Measurements from ENCODE around the gene FCRL1.

FCRL1 gene

DNA sequence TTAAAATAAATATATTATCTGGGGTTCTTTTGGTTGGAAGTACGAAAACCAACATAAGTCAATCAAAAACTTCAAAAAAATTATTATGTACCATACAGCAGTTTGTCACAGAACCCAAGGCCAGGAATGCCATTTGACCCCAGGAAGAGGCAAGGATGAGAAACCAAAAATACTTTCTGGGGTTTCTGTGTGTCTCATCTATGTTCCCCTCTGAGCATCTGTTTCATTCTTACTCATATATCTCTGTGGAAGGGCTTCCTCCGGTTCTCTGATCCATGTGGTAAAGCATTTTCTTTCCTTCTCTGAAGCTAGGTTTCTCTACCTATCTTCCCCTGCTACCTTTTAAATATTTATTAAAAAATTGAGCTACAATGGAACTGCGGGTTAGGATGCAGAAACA lies 9.8 kb upstream of the FCRL1 start:
- Mint-ChIP-seq H3K4me1 (ENCODE audit: low read depth) (peaks cover 4% of the 10 kb centered on the region), H3K27ac (no peak overlapping the region), H3K27me3 (peaks cover 20% of the 10 kb centered on the region), H3K4me3 (no peak overlapping the region), H3K36me3 (ENCODE audit: low read depth) (no peaks in the 10 kb centered on the region), H3K9me3 (no peaks in the 10 kb centered on the region)
- DNase-seq: no peak

DNA sequence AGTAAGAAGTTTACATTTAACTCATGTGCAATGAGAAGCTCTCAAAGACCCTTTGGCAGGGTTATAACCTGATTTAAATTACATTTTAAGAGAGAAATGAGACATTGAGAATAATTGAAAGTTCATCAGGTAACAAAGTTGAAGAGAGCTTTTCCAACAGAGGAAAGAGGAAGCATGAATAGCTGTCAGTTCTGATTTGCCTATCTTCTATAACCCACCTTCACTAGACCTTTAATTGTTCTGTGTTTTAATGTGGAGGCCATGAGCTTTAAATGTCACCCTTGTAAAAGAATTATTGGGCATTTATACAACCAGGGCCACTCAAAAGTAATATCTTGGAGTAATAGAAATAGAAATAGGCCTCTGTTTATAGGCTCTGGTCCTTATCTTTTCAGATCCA lies 9.3 kb upstream of the FCRL1 start:
- H3K4me1 Mint-ChIP-seq (ENCODE audit: low read depth): peaks cover 4% of the 10 kb centered on the region
- H3K9me3 Mint-ChIP-seq: no peaks in the 10 kb centered on the region
- no peaks in the 10 kb centered on the region for H3K36me3 Mint-ChIP-seq (ENCODE audit: low read depth)
- H3K27me3 Mint-ChIP-seq: peaks cover 22% of the 10 kb centered on the region
- H3K4me3 Mint-ChIP-seq: no peak overlapping the region
- no peak overlapping the region for H3K27ac Mint-ChIP-seq
- DNase-seq: no peak

DNA sequence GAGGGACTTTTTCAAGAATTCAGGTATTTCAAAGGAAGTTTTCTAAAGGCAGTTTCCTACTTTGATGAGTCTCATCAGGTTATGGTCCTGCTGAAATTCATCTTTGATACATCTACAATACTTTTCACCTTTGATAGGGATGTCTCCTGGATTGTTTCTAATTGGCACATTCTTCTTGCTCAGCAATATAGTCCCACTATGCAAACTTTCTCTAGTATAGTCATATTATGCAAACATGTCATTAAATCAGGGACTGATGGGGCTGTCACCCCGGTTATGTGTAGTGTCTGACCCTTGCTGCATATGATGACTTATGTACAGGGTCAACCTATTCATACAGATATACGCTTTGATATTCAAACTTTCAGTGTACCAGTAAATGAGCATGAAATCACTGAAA lies 379 bp upstream of the FCRL1 start:
- H3K27ac Mint-ChIP-seq: no peak overlapping the region
- H3K36me3 Mint-ChIP-seq (ENCODE audit: low read depth): no peaks in the 10 kb centered on the region
- no peaks in the 10 kb centered on the region for H3K4me1 Mint-ChIP-seq (ENCODE audit: low read depth)
- no peaks in the 10 kb centered on the region for H3K9me3 Mint-ChIP-seq
- H3K4me3 Mint-ChIP-seq: no peak overlapping the region
- no peak for DNase-seq
- peaks cover 18% of the 10 kb centered on the region for H3K27me3 Mint-ChIP-seq

DNA sequence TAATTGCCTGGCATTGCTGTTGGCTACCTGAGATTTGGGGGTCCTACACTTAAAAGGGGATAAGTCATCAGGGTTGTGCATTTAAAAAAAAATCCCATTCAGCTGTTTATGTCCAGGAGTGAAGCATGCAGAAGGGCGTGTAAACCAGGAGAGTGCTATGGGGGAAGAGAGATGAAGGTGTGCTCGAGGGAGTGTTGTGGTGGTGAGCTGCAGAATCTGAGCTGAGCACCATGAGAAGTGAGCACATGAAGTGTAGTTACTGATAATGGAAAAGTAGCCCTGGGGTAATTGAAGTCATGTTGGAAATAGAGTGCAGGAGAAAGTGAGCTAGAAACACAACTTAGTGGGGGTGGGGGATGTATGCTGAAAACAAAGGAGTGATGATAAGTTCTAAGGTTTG lies 705 bp downstream of the FCRL1 start:
- Mint-ChIP-seq H3K27ac (no peak overlapping the region), H3K4me1 (ENCODE audit: low read depth) (no peaks in the 10 kb centered on the region), H3K27me3 (peaks cover 14% of the 10 kb centered on the region), H3K9me3 (peaks cover 2% of the 10 kb centered on the region), H3K36me3 (ENCODE audit: low read depth) (no peaks in the 10 kb centered on the region), H3K4me3 (no peak overlapping the region)
- DNase-seq: no peak

DNA sequence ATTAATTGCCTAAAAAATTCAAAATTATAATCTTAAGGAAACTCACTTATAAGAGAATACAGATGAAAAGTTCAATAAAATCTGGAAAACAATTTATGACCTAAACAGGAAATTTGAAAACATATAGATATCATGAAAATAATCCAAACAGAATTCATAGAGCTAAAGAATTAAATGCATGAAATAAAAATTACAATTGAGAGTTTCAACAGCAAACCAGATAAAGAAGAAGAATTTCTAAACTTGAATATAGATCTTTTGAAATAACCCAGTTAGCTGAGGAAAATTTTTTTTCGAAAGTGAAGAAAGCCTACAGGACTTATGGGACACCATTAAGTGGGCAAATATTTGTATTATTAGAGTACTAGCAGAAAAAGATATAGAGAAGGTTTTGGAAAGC lies 6.7 kb downstream of the FCRL1 start:
- H3K4me1 Mint-ChIP-seq (ENCODE audit: low read depth): no peaks in the 10 kb centered on the region
- H3K9me3 Mint-ChIP-seq: peaks cover 23% of the 10 kb centered on the region

DNA sequence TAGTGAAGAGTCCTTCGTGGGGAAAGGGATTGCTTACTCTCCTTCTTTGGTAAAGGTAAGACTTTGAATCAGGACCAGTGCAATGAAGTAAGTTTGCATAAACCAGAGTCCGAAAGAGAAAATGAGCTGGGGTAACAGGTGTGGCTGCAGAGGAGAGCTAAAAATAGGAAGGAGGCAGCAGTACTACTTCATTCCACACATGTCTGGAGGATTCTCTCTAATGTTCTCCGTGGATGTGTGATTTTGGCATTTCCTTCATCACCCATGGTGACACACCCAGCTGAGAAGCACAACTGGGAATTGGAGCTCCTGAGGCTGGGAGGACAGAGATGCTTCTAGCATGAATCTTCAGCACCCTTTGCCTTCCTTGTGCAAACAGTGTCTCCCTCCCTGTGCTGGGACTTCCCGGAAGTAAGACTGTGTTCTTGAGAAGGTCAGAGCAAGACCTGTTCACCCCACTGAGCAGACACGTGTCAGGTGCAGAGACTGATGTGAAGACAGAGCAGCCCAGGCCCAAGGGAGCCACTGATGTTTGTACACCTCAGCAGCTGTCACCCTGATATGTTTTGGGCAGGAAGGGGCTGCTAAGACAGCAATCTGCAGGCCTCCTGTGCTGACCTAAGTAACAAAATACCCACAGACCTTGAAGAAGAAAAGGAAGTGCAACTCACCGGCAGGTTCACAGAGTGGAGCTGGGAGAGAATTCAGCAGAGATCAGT lies 13.3 kb downstream of the FCRL1 start:
- no peak for DNase-seq
- Mint-ChIP-seq H3K4me3 (no peak overlapping the region), H3K9me3 (no peaks in the 10 kb centered on the region), H3K4me1 (ENCODE audit: low read depth) (no peaks in the 10 kb centered on the region), H3K36me3 (ENCODE audit: low read depth) (no peaks in the 10 kb centered on the region), H3K27ac (no peak overlapping the region), H3K27me3 (peaks cover 10% of the 10 kb centered on the region)

More for the DNA sequence above, 6.7 kb downstream of the FCRL1 start:
- peaks cover 3% of the 10 kb centered on the region for H3K36me3 Mint-ChIP-seq (ENCODE audit: low read depth)
- DNase-seq: no peak
- no peak overlapping the region for H3K27ac Mint-ChIP-seq
- H3K4me3 Mint-ChIP-seq: no peak overlapping the region
- H3K27me3 Mint-ChIP-seq: peaks cover 15% of the 10 kb centered on the region

DNA sequence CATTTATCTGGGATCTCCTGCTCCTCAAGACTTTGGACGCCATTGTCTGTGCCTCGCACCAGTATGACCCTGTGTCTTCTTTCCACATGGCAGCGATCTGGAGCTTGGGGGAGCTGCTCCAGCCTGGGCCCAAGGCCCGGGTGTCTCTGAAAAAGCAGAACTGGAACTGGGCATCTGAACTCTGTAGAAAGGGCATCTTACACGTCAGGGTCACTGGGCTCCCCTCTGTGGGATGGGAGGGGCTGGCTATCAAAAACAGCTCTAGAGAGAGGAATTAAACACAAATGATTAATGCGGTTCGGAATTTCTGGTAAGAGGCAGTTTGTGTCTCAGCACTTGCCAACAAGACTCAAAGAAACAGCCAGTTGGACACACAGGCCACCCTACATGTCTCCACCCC lies 16.1 kb downstream of the FCRL1 start:
- Mint-ChIP-seq H3K27ac (no peak overlapping the region), H3K4me3 (no peak overlapping the region), H3K4me1 (ENCODE audit: low read depth) (no peaks in the 10 kb centered on the region), H3K36me3 (ENCODE audit: low read depth) (no peaks in the 10 kb centered on the region), H3K27me3 (peaks cover 7% of the 10 kb centered on the region), H3K9me3 (no peaks in the 10 kb centered on the region)
- no peak for DNase-seq

DNA sequence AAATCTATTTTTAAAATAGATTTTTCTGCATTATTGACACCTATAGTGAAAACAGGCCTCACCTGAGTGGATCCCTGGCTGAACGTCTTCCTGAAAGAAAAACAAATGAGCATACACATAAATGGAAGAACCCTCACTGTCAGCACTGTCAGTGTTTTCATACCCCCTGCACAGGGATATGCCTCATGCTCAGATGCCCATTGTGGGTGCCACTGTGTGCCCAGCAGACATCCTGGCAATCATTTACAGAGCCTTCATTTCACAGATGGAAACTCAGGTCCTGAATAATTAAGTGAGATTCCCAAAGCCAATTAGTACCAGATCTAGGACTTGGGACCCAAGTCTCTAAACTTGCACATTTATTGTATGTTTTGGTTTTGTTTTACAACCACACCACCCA lies 19.9 kb downstream of the FCRL1 start:
- H3K36me3 Mint-ChIP-seq (ENCODE audit: low read depth): no peaks in the 10 kb centered on the region
- no peak overlapping the region for H3K27ac Mint-ChIP-seq
- no peak overlapping the region for H3K4me3 Mint-ChIP-seq
- DNase-seq: no peak
- no peaks in the 10 kb centered on the region for H3K27me3 Mint-ChIP-seq
- H3K4me1 Mint-ChIP-seq (ENCODE audit: low read depth): no peaks in the 10 kb centered on the region
- H3K9me3 Mint-ChIP-seq: no peaks in the 10 kb centered on the region

DNA sequence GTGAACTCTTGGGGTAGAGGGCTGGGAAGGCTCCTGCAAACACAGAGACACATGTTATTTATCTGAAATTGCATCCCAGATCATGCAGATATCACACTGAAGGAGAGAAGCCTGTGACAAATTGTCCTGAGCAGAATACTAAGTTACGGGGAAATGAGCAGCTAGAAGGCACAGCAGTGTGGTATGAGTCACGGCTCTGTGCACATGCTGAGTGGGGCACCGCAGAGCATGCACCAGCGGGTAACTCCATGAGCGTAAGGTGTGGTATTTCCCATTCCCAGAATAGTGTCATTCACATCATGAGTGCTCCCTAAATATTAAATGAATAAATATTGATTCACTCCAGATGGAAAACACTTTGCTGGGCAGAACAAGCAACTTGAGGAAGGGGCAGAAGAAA lies 21.7 kb downstream of the FCRL1 start:
- H3K27ac Mint-ChIP-seq: no peak overlapping the region
- H3K36me3 Mint-ChIP-seq (ENCODE audit: low read depth): no peaks in the 10 kb centered on the region
- DNase-seq: no peak
- no peaks in the 10 kb centered on the region for H3K27me3 Mint-ChIP-seq
- no peaks in the 10 kb centered on the region for H3K4me1 Mint-ChIP-seq (ENCODE audit: low read depth)
- H3K4me3 Mint-ChIP-seq: no peak overlapping the region
- peaks cover 10% of the 10 kb centered on the region for H3K9me3 Mint-ChIP-seq

DNA sequence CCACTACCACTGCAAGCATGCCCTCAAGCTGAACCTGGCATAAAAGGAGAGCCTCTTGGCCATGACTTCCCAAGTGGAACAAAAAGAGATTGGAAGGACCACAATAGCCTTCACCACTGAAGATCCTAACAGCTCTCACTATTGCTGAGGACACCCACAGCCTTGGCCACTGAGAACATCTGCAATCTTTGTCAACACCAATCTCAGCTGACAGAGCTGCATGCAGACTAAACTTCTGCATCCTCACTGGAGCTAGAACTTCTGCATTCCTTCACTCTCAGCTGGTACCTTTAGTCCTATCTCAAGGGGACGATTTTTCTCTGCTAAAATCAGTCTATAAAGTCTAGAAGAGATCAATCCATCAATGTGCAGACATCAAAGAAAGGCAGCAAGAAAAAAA lies 34.7 kb downstream of the FCRL1 start:
- Mint-ChIP-seq H3K4me3 (no peak overlapping the region), H3K36me3 (ENCODE audit: low read depth) (no peaks in the 10 kb centered on the region), H3K27me3 (peaks cover 14% of the 10 kb centered on the region), H3K9me3 (peaks cover 3% of the 10 kb centered on the region), H3K4me1 (ENCODE audit: low read depth) (peaks cover 2% of the 10 kb centered on the region), H3K27ac (no peak overlapping the region)
- DNase-seq: no peak

DNA sequence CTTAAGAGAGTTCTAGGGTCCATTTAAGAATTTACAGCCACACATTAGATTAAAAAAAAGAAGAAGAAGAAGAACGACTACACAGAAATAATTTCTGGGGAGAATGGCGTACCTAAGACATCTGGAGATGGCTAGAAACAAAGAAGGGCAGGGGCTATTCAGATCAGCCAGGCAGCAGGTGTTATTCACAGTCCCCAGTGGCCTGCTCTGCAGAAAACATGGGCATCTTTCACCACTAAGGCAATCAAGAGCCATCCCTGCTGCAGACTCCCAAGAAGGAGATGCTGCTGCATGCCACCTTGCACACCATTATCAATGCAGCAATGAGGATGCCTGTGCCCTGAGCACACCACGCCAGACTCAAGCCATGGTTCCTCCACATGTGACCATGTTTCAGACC lies 35.1 kb downstream of the FCRL1 start:
- peaks cover 14% of the 10 kb centered on the region for H3K27me3 Mint-ChIP-seq
- no peaks in the 10 kb centered on the region for H3K36me3 Mint-ChIP-seq (ENCODE audit: low read depth)
- DNase-seq: no peak
- no peaks in the 10 kb centered on the region for H3K9me3 Mint-ChIP-seq
- H3K4me1 Mint-ChIP-seq (ENCODE audit: low read depth): peaks cover 2% of the 10 kb centered on the region
- H3K4me3 Mint-ChIP-seq: no peak overlapping the region
- H3K27ac Mint-ChIP-seq: no peak overlapping the region

DNA sequence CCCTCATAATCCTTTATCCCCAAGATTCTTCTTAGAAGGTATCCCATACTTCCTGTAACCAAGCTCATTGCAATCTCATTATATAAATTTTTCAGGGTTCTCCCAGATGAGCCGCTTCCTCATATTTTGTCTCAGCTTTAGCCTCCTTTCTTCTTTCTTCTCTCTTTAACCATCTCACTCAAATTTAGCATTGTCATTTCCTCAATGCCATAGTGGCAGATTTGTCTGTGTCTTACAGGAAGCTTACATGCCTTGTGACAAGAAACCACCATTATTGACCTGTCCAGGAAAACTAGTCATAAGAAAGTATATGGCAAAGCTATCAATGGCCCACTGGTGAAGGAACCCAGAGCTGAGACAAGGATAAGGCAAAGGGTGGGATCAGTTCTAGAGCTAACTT lies 37.0 kb downstream of the FCRL1 start:
- H3K9me3 Mint-ChIP-seq: no peaks in the 10 kb centered on the region
- H3K4me1 Mint-ChIP-seq (ENCODE audit: low read depth): peaks cover 2% of the 10 kb centered on the region
- H3K27me3 Mint-ChIP-seq: peaks cover 14% of the 10 kb centered on the region
- no peak overlapping the region for H3K27ac Mint-ChIP-seq
- no peaks in the 10 kb centered on the region for H3K36me3 Mint-ChIP-seq (ENCODE audit: low read depth)
- no peak overlapping the region for H3K4me3 Mint-ChIP-seq
- no peak for DNase-seq

DNA sequence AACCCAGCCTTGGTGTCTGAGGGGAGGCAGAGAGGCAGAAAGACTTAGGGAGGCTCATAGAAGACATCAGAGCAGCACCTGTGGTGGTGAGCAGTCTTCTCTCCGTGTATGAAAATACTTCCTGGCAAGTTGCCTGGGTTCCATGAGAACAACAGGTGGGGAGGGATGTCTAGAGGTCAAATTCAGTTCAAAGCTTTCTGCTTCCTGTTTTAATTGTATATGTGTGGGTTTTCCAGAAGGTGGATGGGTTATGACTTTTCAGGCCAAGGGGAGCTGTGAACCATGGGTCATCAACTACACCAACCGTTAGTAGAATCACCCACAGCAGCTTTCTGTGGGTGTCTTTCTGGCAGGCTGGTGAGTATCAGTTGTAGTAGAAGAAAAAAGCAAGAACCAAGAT lies 38.9 kb downstream of the FCRL1 start:
- DNase-seq: no peak

DNA sequence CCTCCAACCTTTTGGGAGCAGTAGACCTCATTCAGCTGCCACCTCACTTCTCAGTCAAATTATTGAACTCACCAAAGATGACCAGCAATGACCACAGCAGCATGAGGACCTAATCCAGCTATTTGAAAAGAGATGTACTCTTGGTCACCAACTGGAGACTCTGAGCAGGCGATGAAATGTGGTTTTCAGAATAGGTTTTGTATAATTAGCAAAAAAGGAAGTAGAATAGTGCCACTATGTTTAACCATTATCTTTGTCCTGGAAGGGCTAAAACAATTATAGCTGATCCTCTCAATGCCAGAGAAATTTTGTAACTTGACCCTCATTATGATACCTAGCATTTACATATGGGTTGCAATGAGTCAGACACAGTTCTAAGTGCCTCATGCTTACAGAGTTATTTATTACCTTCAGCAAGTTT lies 42.9 kb downstream of the FCRL1 start, which contains the start of gene FCRL2:
Gene FCRL2, minus strand, starts transcription at position 162 of the 421 bp plus-strand sequence. Its CDS starts 59 bp downstream, at position 103.
- Mint-ChIP-seq H3K27ac (no peak within 1 kb of the TSS), H3K4me1 (ENCODE audit: low read depth) (peaks cover 2% of the 10 kb centered on the region), H3K4me3 (no peak within 1 kb of the TSS), H3K9me3 (no peaks in the 10 kb centered on the region), H3K36me3 (ENCODE audit: low read depth) (no peaks in the 10 kb centered on the region), H3K27me3 (peaks cover 5% of the 10 kb centered on the region)
- DNase-seq: no peak

More for the DNA sequence above, 38.9 kb downstream of the FCRL1 start:
- no peak overlapping the region for H3K27ac Mint-ChIP-seq
- peaks cover 2% of the 10 kb centered on the region for H3K4me1 Mint-ChIP-seq (ENCODE audit: low read depth)
- H3K27me3 Mint-ChIP-seq: peaks cover 14% of the 10 kb centered on the region
- no peaks in the 10 kb centered on the region for H3K9me3 Mint-ChIP-seq
- H3K4me3 Mint-ChIP-seq: no peak overlapping the region
- no peaks in the 10 kb centered on the region for H3K36me3 Mint-ChIP-seq (ENCODE audit: low read depth)

DNA sequence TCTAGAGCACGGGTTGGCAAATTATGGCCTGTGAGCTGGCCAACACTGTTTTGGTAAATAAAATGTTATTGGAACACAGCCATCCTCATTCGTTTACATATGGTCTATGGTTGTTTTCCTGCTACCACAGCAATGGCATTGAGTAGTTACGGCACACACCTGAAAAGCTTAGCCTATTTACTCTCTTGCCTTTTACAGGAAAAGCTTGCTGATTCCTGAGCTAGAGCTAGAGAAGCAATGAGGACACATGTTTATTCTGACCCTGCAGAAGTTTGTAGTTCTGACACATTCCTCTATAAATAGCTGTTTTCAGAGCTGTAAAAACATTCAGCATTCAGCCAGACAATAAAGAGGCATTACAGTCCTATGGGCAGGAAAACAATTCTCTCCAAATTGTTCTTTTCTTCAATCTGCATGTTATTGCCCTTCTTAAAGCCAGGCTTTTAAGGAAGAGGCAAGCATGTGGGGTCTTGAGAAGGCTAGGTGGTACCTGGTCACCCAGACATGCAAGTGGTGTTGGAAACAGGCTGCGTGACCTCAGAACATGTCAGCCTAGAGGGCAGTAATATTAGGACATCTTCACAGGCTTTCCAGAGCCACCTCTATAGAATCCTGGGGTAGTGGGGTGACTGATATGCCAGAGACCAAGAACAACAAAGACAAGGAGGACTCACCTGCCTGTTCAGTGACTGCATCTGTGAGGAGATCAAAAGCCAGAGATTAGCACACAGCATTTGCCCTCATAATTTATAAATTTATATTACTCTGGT lies 44.6 kb downstream of the FCRL1 start:
- H3K4me1 Mint-ChIP-seq (ENCODE audit: low read depth): no peaks in the 10 kb centered on the region

More for the DNA sequence above, 44.6 kb downstream of the FCRL1 start:
- no peaks in the 10 kb centered on the region for H3K36me3 Mint-ChIP-seq (ENCODE audit: low read depth)
- no peaks in the 10 kb centered on the region for H3K9me3 Mint-ChIP-seq
- H3K27me3 Mint-ChIP-seq: peaks cover 8% of the 10 kb centered on the region
- H3K4me3 Mint-ChIP-seq: no peak overlapping the region
- no peak overlapping the region for H3K27ac Mint-ChIP-seq
- DNase-seq: no peak

Data from activated T-cell treated with anti-CD3 and anti-CD28 coated beads, Interleukin-2, amount 50 U/mL, for 24 hours (primary cell).